Hepatocyte (in vitro differentiated cells): ENCODE data around the gene ZEB2.

Experiments used
- EZH2 ChIP-seq: fragments of 200-600 bp; sonication (generic); IDR thresholded peaks from 2 replicates; pipeline ENCODE4 v1.6.1; 2016; ENCODE audit warnings: antibody characterized with exemption, mild to moderate bottlenecking, borderline replicate concordance
- TF ChIP-seq, protein P1 (sequence below): fragments of 200-600 bp; sonication (generic); IDR thresholded peaks from 2 replicates; pipeline ENCODE4 v1.5.1; 2016; ENCODE audit warnings: antibody characterized with exemption, mild to moderate bottlenecking; ENCODE audit not compliant: poor library complexity

DNA sequence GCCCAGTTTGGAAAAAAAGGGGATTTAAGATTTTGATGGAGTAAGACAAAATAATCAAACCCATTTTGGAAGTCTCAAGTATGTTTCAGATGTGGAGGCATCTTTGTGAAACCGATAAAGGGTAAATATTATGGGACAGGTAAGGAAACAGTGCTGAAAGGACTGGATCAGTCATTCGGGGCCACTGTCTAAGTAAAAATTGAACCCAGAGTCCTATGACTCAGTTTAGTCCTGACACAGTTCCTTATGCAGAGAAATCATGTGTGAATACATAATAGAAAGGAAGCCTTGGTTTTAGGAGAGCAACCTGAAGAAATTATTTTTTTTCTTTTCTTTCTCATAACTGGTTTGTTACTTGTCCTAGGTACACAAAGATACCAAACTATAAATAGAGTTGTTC lies 15.4 kb upstream of the ZEB2 start:
- TF ChIP-seq, protein P1, sequence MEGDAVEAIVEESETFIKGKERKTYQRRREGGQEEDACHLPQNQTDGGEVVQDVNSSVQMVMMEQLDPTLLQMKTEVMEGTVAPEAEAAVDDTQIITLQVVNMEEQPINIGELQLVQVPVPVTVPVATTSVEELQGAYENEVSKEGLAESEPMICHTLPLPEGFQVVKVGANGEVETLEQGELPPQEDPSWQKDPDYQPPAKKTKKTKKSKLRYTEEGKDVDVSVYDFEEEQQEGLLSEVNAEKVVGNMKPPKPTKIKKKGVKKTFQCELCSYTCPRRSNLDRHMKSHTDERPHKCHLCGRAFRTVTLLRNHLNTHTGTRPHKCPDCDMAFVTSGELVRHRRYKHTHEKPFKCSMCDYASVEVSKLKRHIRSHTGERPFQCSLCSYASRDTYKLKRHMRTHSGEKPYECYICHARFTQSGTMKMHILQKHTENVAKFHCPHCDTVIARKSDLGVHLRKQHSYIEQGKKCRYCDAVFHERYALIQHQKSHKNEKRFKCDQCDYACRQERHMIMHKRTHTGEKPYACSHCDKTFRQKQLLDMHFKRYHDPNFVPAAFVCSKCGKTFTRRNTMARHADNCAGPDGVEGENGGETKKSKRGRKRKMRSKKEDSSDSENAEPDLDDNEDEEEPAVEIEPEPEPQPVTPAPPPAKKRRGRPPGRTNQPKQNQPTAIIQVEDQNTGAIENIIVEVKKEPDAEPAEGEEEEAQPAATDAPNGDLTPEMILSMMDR: no peak
- no peak for TF ChIP-seq EZH2
